ENCODE data around the gene SDHB. TPM values are rescaled to one million over a fixed set of nuclear protein-coding genes. Genes with fewer than 3 reads are reported as not detected.

The SDHB gene
- total and polyA plus RNA-seq, 9 of the 15 experiments (the other 6 are each of a cell fraction or from before 2014, with no cell fraction given), result 207 to 554 (median 365) TPM

DNA sequence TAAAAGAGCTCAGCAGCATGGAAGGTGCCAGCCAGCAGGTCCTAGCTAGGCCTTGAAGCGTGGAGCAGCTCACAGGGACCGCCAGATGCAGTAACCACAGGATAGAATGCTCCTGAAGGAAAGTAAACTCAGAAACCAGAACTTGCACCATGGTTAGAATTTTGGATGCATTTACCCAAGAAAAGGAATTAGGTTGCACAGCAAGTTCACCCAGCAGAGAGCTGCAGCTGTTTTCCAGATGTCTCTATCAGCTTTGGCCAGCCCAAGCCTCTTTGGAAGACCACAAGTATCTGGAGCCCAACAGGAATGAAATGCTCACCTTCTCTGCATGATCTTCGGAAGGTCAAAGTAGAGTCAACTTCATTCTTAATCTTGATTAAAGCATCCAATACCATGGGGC is 21.1 kb downstream of the SDHB start:
- in situ Hi-C loops (cut with MboI) (loop anchor here (25.0 kb wide), 1 partner anchor 445 kb away; no protein-coding TSS in a partner anchor), intact Hi-C loops (cut with micrococcal nuclease) (loop anchor here (5.0 kb wide), 1 partner anchor 410 kb away; no protein-coding TSS in a partner anchor)
- POLR2A ChIA-PET, result interaction anchor here (0.7 to 2.0 kb wide), 3 partner anchors 11 to 128 kb away, joined by 3 to 16 read pairs (median 6); no protein-coding TSS in a partner anchor
- CTCF ChIA-PET (ENCODE audit: low intra/inter-chr PET ratio), result no interaction called here
- Histone ChIP-seq H3K27ac (ENCODE audit: extremely low read depth, low read depth, low read length) (no peak overlapping the region), H3K4me1 (replicated peaks in 1 of 2; ENCODE audit: control insufficient read depth in 2 of 2, insufficient read depth in 2 of 2, low read length in 2 of 2) (no peaks in the 10 kb centered on the region), H3K9ac (ENCODE audit: insufficient read depth in 1 of 2, low read depth in 2 of 2, low read length in 2 of 2) (no peak overlapping the region), H3K4me3 (no peak overlapping the region), H3K9me1 (ENCODE audit: control insufficient read depth, insufficient read depth, low read length) (no peaks in the 10 kb centered on the region), H3K9me3 (replicated peaks; ENCODE audit: control insufficient read depth, insufficient read depth, low read depth, low read length) (no peaks in the 10 kb centered on the region), H2AFZ (ENCODE audit: low read depth, low read length) (no peak overlapping the region), H3K79me2 (ENCODE audit: control insufficient read depth, insufficient read depth, low read length) (peaks cover 15% of the 10 kb centered on the region; the same call in 1 of the 3 replicates), H3K27me3 (ENCODE audit: control insufficient read depth in 2 of 2, insufficient read depth in 2 of 2, low read length in 2 of 2) (no peaks in the 10 kb centered on the region), H4K20me1 (replicated peaks; ENCODE audit: control insufficient read depth, insufficient read depth, low read length) (no peaks in the 10 kb centered on the region), H3K4me2 (ENCODE audit: insufficient read depth, low read length) (no peak overlapping the region), H3K36me3 (ENCODE audit: control insufficient read depth, insufficient read depth, low read length) (peaks cover 84% of the 10 kb centered on the region)
- DNase-seq (ENCODE audit: extremely low read depth in 1 of 4, low spot score in 3 of 4), result no peak
- BruUV-seq (replicated peaks), result no TSS peak
- no peak for FAIRE-seq
- ATAC-seq, result no peak
- 92% methylated on average over 3 of the region's 3 CpGs for WGBS (ENCODE audit: insufficient coverage, low coverage, missing lambda C conversion rate)
- TF ChIP-seq ZNF347 (CRISPR knock-in tag; IDR thresholded peaks at IDR 0.05; ENCODE audit: low read depth) (no peak), PTRF (tag; IDR thresholded peaks at IDR 0.05) (no peak), NFE2L1 (tag; IDR thresholded peaks at IDR 0.05; ENCODE audit: borderline replicate concordance, low read depth) (no peak), PML (IDR thresholded peaks at IDR 0.05; ENCODE audit: low read length) (no peak), SUPT5H (IDR thresholded peaks at IDR 0.05) (no peak), ZNF217 (CRISPR knock-in tag; IDR thresholded peaks at IDR 0.05) (no peak), GTF2B (IDR thresholded peaks at IDR 0.05; ENCODE audit: extremely low read depth, insufficient read length) (no peak), SIN3B (IDR thresholded peaks at IDR 0.05; ENCODE audit: low read depth) (no peak), ZFP30 (CRISPR knock-in tag; IDR thresholded peaks at IDR 0.05; ENCODE audit: borderline replicate concordance) (no peak), KHSRP (IDR thresholded peaks at IDR 0.05) (no peak), KLF13 (tag; IDR thresholded peaks at IDR 0.05; ENCODE audit: borderline replicate concordance, low read depth) (no peak), SFPQ (IDR thresholded peaks at IDR 0.05; ENCODE audit: low read depth, low read length) (no peak), BRF1 (IDR thresholded peaks at IDR 0.05; ENCODE audit: borderline replicate concordance, extremely low read depth, insufficient read length) (no peak), KLF6 (CRISPR knock-in tag; IDR thresholded peaks at IDR 0.05; ENCODE audit: borderline replicate concordance) (no peak), ZNF146 (CRISPR knock-in tag; IDR thresholded peaks at IDR 0.05; ENCODE audit: unreplicated experiment) (no peak)
- TF ChIP-seq, protein P1, sequence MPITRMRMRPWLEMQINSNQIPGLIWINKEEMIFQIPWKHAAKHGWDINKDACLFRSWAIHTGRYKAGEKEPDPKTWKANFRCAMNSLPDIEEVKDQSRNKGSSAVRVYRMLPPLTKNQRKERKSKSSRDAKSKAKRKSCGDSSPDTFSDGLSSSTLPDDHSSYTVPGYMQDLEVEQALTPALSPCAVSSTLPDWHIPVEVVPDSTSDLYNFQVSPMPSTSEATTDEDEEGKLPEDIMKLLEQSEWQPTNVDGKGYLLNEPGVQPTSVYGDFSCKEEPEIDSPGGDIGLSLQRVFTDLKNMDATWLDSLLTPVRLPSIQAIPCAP (CRISPR knock-in tag; IDR thresholded peaks at IDR 0.05; ENCODE audit: borderline replicate concordance), result no peak
- TF ChIP-seq, protein P2, sequence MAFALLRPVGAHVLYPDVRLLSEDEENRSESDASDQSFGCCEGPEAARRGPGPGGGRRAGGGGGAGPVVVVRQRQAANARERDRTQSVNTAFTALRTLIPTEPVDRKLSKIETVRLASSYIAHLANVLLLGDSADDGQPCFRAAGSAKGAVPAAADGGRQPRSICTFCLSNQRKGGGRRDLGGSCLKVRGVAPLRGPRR (CRISPR knock-in tag; IDR thresholded peaks at IDR 0.05), result no peak
